H1 (cell line): ENCODE measurements around the gene GPR39. TPM values are rescaled to one million over a fixed set of nuclear protein-coding genes. Genes with fewer than 3 reads are reported as not detected.

ENCODE experiments used
- EZH2 ChIP-seq: fragments of 200-600 bp; sonication (generic); IDR thresholded peaks from 2 replicates; pipeline ENCODE4 v1.7.1; 2012; ENCODE audit warnings: low read depth, mild to moderate bottlenecking, moderate library complexity, low read length, inconsistent platforms; ENCODE audit not compliant: severe bottlenecking
- NANOG ChIP-seq: IDR thresholded peaks from 2 replicates; pipeline ENCODE4 v1.6.1; 2011; ENCODE audit warnings: low read length, low read depth, mild to moderate bottlenecking, inconsistent platforms; ENCODE audit not compliant: insufficient read depth, poor library complexity, severe bottlenecking
- PHF8 ChIP-seq: fragments of 200-600 bp; sonication (generic); conservative IDR thresholded peaks from 2 replicates; pipeline ENCODE4 v1.7.1; 2012; ENCODE audit warnings: low read depth, mild to moderate bottlenecking, inconsistent platforms, low read length, moderate library complexity
- polyA plus RNA-seq, 7 experiments: library from polyadenylated mRNA; depleted of rRNA in 3 of 7; stranded (reverse) in 5 of 7; unstranded in 2 of 7; fragments of >200 nt in 5 of 7; fragments of 200-250 nt in 2 of 7; gene quantifications; 1 replicate in 5 of 7; 2 replicates in 1 of 7; 4 replicates in 1 of 7; pipeline versions ENCODE4 v1.2.1 to v1.2.3, GENCODE V29; 2011 to 2013; ENCODE audit warnings: missing spikeins in 2 of 7, mixed read lengths in 2 of 7
- total RNA-seq: library from RNA; stranded (reverse); fragmentation: NEBNext Ultra II Directional; extraction: Animal tissue kit (Norgen Biotek cat#: 25700); gene quantifications from 2 replicates; pipeline ENCODE4 v1.2.1, GENCODE V29; 2021
- TF ChIP-seq, protein P1 (sequence below): IDR thresholded peaks from 2 replicates; pipeline ENCODE4 v1.6.1; 2012; ENCODE audit warnings: inconsistent platforms

Gene GPR39
- total and polyA plus RNA-seq, 2 of the 8 experiments (the other 6 are each of a cell fraction or from before 2014, with no cell fraction given), result 0.63 to 2.7 TPM

DNA sequence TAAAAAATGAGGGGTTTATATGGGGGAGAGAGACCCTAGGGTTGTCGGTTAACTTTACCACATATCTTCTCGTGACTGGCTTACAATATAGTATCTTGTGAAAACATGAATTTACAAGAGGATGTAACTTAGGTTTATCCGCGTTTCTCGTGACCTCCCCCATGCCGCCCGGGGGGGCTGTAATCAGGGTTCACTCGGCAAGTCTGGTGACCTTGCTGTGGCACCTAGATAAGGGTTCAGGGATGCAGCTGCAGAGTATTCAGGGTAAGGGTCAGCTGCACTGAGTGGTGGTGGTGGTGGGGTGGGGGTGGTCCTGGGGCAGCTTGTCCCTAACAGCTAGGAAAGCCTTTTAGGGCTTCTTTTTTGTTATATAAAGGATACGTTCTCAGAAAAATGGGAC lies 141.1 kb downstream of the GPR39 start (continued):
- no peak for TF ChIP-seq NANOG
- TF ChIP-seq PHF8, result no peak
- TF ChIP-seq, protein P1, sequence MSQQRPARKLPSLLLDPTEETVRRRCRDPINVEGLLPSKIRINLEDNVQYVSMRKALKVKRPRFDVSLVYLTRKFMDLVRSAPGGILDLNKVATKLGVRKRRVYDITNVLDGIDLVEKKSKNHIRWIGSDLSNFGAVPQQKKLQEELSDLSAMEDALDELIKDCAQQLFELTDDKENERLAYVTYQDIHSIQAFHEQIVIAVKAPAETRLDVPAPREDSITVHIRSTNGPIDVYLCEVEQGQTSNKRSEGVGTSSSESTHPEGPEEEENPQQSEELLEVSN, result no peak
- no peak for TF ChIP-seq EZH2
